ENCODE data around the gene CCL4L2. TPM values are rescaled to one million over a fixed set of nuclear protein-coding genes. Genes with fewer than 3 reads are reported as not detected.
"Not testable (repeated sequence)": the region's sequence is repeated elsewhere in the genome, so short reads cannot be mapped to it uniquely, and the experiment has no call there.

CCL4L2 gene
- total RNA-seq, 2 donors from 2014 or later: not detected

- intact Hi-C loops (cut with DNase I): no loop called here
- DNase-seq (ENCODE audit: low spot score): no peak
Measured at GRCh38 chr17:36214918-36215317, 4.1 kb downstream of the CCL4L2 start.

GRCh38 chr17:36215406-36216308 is 4.8 kb downstream of the CCL4L2 start:
- DNase-seq (ENCODE audit: low spot score); intact Hi-C loops (cut with DNase I): not testable (repeated sequence)

- DNase-seq (ENCODE audit: low spot score); intact Hi-C loops (cut with DNase I): not testable (repeated sequence)
Measured at GRCh38 chr17:36219556-36219955, 8.7 kb downstream of the CCL4L2 start.

GRCh38 chr17:36220737-36221580 is 10.1 kb downstream of the CCL4L2 start:
- intact Hi-C loops (cut with DNase I): not testable (repeated sequence)

GRCh38 chr17:36221581-36222100 is 10.8 kb downstream of the CCL4L2 start:
- intact Hi-C loops (cut with DNase I); DNase-seq (ENCODE audit: low spot score): not testable (repeated sequence)

More at GRCh38 chr17:36220737-36221580, 10.1 kb downstream of the CCL4L2 start:
- DNase-seq (ENCODE audit: low spot score): not testable (repeated sequence)

GRCh38 chr17:36222967-36223366 is 12.1 kb downstream of the CCL4L2 start:
- intact Hi-C loops (cut with DNase I); DNase-seq (ENCODE audit: low spot score): not testable (repeated sequence)

- DNase-seq (ENCODE audit: low spot score); intact Hi-C loops (cut with DNase I): not testable (repeated sequence)
Measured at GRCh38 chr17:36229644-36230043, 18.8 kb downstream of the CCL4L2 start.

GRCh38 chr17:36242046-36242445 is 31.2 kb downstream of the CCL4L2 start:
- intact Hi-C loops (cut with DNase I); DNase-seq (ENCODE audit: low spot score): not testable (repeated sequence)

Other genes with a start within 250 kb of the CCL4L2 start
- gene CCL16, start 229.6 kb upstream of the CCL4L2 start, total RNA-seq: under 1 TPM in 1 of 2 donors, not detected in 1; 0.69 TPM
- gene CCL14, start 224.3 kb upstream of the CCL4L2 start, total RNA-seq: 100 to 1,000 TPM in 1 of 2 donors, 10 to 100 TPM in 1; 22.6 to 104 TPM
- not detected for gene CCL15, start 209.5 kb upstream of the CCL4L2 start, total RNA-seq
- gene CCL23, start 193.1 kb upstream of the CCL4L2 start, total RNA-seq: 1 to 10 TPM; 2.5 to 2.6 TPM
- 10 to 100 TPM in 1 of 2 donors, 1 to 10 TPM in 1; 3.2 to 28.5 TPM for gene CCL18, start 146.8 kb upstream of the CCL4L2 start, total RNA-seq
- gene CCL3, start 120.9 kb upstream of the CCL4L2 start, total RNA-seq: 1 to 10 TPM; 2.0 to 2.6 TPM
- 1 to 10 TPM; 2.3 to 2.6 TPM for gene CCL4, start 107.2 kb upstream of the CCL4L2 start, total RNA-seq
- gene TBC1D3B, start 34.4 kb upstream of the CCL4L2 start, total RNA-seq: 1 to 10 TPM; 2.9 to 3.8 TPM
- not detected for gene CCL3L1, start 14.3 kb upstream of the CCL4L2 start, total RNA-seq
- gene TBC1D3I, start 53.5 kb downstream of the CCL4L2 start, total RNA-seq: not detected
- gene TBC1D3G, start 112.8 kb downstream of the CCL4L2 start, total RNA-seq: not detected
- gene TBC1D3H, start 177.4 kb downstream of the CCL4L2 start, total RNA-seq: not detected